ENCODE measurements around the gene PIAS2.

DNA sequence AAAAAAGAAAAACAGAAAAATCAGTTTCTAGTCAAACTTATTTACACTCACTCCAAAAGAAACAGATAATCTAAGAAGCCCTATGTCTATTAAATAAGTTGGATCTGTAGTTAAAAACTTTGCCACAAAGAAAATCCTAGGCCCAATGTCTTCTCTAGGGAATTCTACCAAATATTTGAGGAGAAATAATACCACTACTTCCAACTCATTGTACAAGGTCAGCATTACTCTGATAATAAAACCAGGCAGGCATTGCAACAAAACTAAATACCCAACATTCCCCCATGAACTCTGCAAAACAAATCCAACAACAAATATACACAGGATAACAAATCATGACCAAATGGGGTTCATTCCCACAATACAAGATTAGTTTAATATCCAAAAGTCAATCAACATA, 86.7 kb downstream of the PIAS2 start:
- TF ChIP-seq, protein P1, sequence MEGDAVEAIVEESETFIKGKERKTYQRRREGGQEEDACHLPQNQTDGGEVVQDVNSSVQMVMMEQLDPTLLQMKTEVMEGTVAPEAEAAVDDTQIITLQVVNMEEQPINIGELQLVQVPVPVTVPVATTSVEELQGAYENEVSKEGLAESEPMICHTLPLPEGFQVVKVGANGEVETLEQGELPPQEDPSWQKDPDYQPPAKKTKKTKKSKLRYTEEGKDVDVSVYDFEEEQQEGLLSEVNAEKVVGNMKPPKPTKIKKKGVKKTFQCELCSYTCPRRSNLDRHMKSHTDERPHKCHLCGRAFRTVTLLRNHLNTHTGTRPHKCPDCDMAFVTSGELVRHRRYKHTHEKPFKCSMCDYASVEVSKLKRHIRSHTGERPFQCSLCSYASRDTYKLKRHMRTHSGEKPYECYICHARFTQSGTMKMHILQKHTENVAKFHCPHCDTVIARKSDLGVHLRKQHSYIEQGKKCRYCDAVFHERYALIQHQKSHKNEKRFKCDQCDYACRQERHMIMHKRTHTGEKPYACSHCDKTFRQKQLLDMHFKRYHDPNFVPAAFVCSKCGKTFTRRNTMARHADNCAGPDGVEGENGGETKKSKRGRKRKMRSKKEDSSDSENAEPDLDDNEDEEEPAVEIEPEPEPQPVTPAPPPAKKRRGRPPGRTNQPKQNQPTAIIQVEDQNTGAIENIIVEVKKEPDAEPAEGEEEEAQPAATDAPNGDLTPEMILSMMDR (IDR thresholded peaks at IDR 0.05) = no peak
- no peak for TF ChIP-seq POLR2A (IDR thresholded peaks at IDR 0.05)

Data from Peyer's patch (tissue), 4 donors.